ENCODE measurements around the gene CRB1.

The CRB1 gene

GRCh38 chr1:197413564-197413963 lies 145.5 kb downstream of the CRB1 start:
- TF ChIP-seq CTCF (IDR thresholded peaks at IDR 0.05; ENCODE audit: low read depth, low read length, missing control alignments), result no peak
- in situ Hi-C loops (cut with HindIII; ENCODE audit: low sequenced_read_pairs), result no loop called here
- no peak for DNase-seq (ENCODE audit: low read depth)
- H3K4me3 ChIP-seq (ENCODE audit: low read depth, low read length), result no peak overlapping the region

- no peak for DNase-seq (ENCODE audit: low read depth)
- H3K4me3 ChIP-seq (ENCODE audit: low read depth, low read length), result no peak overlapping the region
- in situ Hi-C loops (cut with HindIII; ENCODE audit: low sequenced_read_pairs), result no loop called here
- no peak for TF ChIP-seq CTCF (IDR thresholded peaks at IDR 0.05; ENCODE audit: low read depth, low read length, missing control alignments)
Observed at GRCh38 chr1:197415221-197415620, 147.2 kb downstream of the CRB1 start.

DNA sequence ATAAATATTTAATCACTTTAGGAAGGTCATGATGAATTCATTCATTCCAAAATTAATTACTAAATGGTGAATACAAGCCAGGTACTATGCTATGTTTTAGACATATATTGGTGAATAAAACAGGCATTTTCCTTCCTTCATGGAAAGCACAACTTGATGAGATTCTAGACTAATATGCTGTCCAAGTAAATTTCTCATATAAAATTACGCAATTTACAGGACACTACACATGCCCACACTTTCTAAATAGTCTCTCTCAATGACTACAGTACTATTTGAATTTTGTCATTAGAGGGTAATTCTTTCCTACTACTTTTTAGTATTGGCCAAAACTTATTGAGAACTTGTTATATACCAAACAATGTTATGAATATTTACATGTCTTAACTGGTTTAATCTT lies 150.6 kb downstream of the CRB1 start:
- H3K4me3 ChIP-seq (ENCODE audit: low read depth, low read length), result no peak overlapping the region
- in situ Hi-C loops (cut with HindIII; ENCODE audit: low sequenced_read_pairs), result no loop called here
- TF ChIP-seq CTCF (IDR thresholded peaks at IDR 0.05; ENCODE audit: low read depth, low read length, missing control alignments), result no peak
- DNase-seq (ENCODE audit: low read depth), result no peak

DNA sequence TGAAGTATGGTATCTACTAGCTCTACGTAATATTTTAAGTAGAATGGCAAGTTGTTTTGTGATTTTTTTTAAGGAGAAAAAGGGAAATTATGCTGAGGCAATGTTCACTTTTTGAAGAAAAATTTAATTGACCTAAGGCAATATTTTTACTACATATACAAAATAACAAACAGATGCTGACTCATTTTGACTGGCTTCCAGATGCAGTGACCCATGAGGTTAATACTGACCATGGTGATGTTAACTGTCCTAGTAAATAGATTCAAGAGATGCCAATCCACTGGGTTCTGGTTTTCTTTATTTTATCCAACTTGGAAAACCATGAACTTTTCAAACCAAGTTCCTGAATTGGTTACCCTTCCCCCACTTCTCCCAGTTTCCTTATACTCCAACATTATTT lies 154.9 kb downstream of the CRB1 start:
- in situ Hi-C loops (cut with HindIII; ENCODE audit: low sequenced_read_pairs), result no loop called here
- TF ChIP-seq CTCF (IDR thresholded peaks at IDR 0.05; ENCODE audit: low read depth, low read length, missing control alignments), result no peak
- no peak overlapping the region for H3K4me3 ChIP-seq (ENCODE audit: low read depth, low read length)
- DNase-seq (ENCODE audit: low read depth), result peak; percentile 37

GRCh38 chr1:197424380-197424779 lies 156.3 kb downstream of the CRB1 start:
- in situ Hi-C loops (cut with HindIII; ENCODE audit: low sequenced_read_pairs), result no loop called here
- DNase-seq (ENCODE audit: low read depth), result no peak
- no peak for TF ChIP-seq CTCF (IDR thresholded peaks at IDR 0.05; ENCODE audit: low read depth, low read length, missing control alignments)
- H3K4me3 ChIP-seq (ENCODE audit: low read depth, low read length), result no peak overlapping the region

DNA sequence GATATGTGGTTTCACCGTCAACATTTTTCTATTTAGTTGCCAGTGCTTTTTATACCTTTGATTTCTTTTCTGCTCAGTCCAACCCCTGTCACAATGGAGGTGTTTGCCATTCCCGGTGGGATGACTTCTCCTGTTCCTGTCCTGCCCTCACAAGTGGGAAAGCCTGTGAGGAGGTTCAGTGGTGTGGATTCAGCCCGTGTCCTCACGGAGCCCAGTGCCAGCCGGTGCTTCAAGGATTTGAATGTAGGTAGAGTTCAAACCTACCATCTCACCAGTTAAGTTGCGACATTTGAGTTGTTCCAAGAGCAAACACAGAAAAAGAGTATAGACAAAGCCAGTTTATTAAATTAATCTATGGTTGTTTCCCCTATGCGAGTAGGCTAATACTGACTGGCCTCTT lies 161.3 kb downstream of the CRB1 start:
- H3K4me3 ChIP-seq (ENCODE audit: low read depth, low read length), result no peak overlapping the region
- in situ Hi-C loops (cut with HindIII; ENCODE audit: low sequenced_read_pairs), result no loop called here
- no peak for TF ChIP-seq CTCF (IDR thresholded peaks at IDR 0.05; ENCODE audit: low read depth, low read length, missing control alignments)
- no peak for DNase-seq (ENCODE audit: low read depth)

DNA sequence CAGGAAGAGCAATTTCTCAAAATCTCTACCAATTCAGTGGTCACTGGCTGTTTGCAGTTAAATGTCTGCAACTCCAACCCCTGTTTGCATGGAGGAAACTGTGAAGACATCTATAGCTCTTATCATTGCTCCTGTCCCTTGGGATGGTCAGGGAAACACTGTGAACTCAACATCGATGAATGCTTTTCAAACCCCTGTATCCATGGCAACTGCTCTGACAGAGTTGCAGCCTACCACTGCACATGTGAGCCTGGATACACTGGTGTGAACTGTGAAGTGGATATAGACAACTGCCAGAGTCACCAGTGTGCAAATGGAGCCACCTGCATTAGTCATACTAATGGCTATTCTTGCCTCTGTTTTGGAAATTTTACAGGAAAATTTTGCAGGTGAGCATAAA lies 167.2 kb downstream of the CRB1 start:
- TF ChIP-seq CTCF (IDR thresholded peaks at IDR 0.05; ENCODE audit: low read depth, low read length, missing control alignments), result no peak
- in situ Hi-C loops (cut with HindIII; ENCODE audit: low sequenced_read_pairs), result no loop called here
- no peak overlapping the region for H3K4me3 ChIP-seq (ENCODE audit: low read depth, low read length)
- DNase-seq (ENCODE audit: low read depth), result no peak

Measured in astrocyte of the cerebellum (primary cell).